Mesodermal cell (in vitro differentiated cells): ENCODE results near the gene PALM3.
"Not testable (repeated sequence)": the region's sequence is repeated elsewhere in the genome, so short reads cannot be mapped to it uniquely, and the experiment has no call there.

Source experiments
- H3K27ac ChIP-seq: 2 replicates; pipeline ENCODE4 v1.7.0; 2013; ENCODE audit warnings: mild to moderate bottlenecking, low read depth, low read length, moderate library complexity; ENCODE audit not compliant: severe bottlenecking
- H3K36me3 ChIP-seq: 2 replicates; pipeline ENCODE4 v1.7.1; 2013; ENCODE audit warnings: mild to moderate bottlenecking, low read length, moderate library complexity; ENCODE audit not compliant: control insufficient read depth, insufficient read depth
- H3K4me1 ChIP-seq: one replicate; pipeline ENCODE4 v1.7.1; 2013; ENCODE audit warnings: mild to moderate bottlenecking, low read length; ENCODE audit not compliant: insufficient read depth, control insufficient read depth, poor library complexity, severe bottlenecking
- H3K4me3 ChIP-seq: 2 replicates; pipeline ENCODE4 v1.7.0; 2013; ENCODE audit warnings: low read length, control low read depth, mild to moderate bottlenecking; ENCODE audit not compliant: insufficient read depth, poor library complexity, severe bottlenecking; ENCODE audit errors: extremely low read depth
- H3K9me3 ChIP-seq: 2 replicates; pipeline ENCODE4 v1.7.1; 2013; ENCODE audit warnings: mild to moderate bottlenecking, low read length, moderate library complexity; ENCODE audit not compliant: control insufficient read depth
- WGBS, 2 experiments: methylation state at CpG; one replicate each; pipeline ENCODE4 v1.1.5; 2013; ENCODE audit warnings: missing lambda C conversion rate in 2 of 2; ENCODE audit not compliant: insufficient coverage in 2 of 2; 5-methylcytosine and 5-hydroxymethylcytosine counted together

PALM3 gene

GRCh38 chr19:14030997-14031718 lies 30.7 kb downstream of the PALM3 start:
- H3K36me3 ChIP-seq = no peaks in the 10 kb centered on the region
- peak overlapping the region; percentile 69 for H3K4me3 ChIP-seq
- WGBS, 2 experiments = 36 to 42% methylated on average over 9 to 13 of the region's 20 CpGs
- H3K27ac ChIP-seq = no peak overlapping the region
- no peaks in the 10 kb centered on the region for H3K9me3 ChIP-seq
- H3K4me1 ChIP-seq = no peaks in the 10 kb centered on the region

- H3K27ac ChIP-seq = no peak overlapping the region
Observed at GRCh38 chr19:14028901-14029300, 33.0 kb downstream of the PALM3 start.

GRCh38 chr19:14027856-14028450 lies 33.9 kb downstream of the PALM3 start, which contains the start of gene RLN3:
Gene RLN3, plus strand, starts transcription at chr19:14028148. Its CDS starts 57 bp downstream, at chr19:14028205.
- no peaks in the 10 kb centered on the region for H3K9me3 ChIP-seq
- 87 to 89% methylated on average over 19 to 24 of the region's 24 CpGs for WGBS, 2 experiments
- H3K36me3 ChIP-seq = no peaks in the 10 kb centered on the region
- H3K27ac ChIP-seq = no peak within 1 kb of the TSS
- H3K4me1 ChIP-seq = no peaks in the 10 kb centered on the region
- H3K4me3 ChIP-seq = no peak within 1 kb of the TSS

More at GRCh38 chr19:14028901-14029300, 33.0 kb downstream of the PALM3 start:
- no peak overlapping the region for H3K4me3 ChIP-seq
- H3K4me1 ChIP-seq = no peaks in the 10 kb centered on the region
- H3K9me3 ChIP-seq = no peaks in the 10 kb centered on the region
- no peaks in the 10 kb centered on the region for H3K36me3 ChIP-seq
- WGBS, 2 experiments = 90 to 96% methylated on average over 4 of the region's 4 CpGs

- not testable (repeated sequence) for H3K4me1 ChIP-seq, H3K36me3 ChIP-seq, H3K4me3 ChIP-seq, H3K27ac ChIP-seq, H3K9me3 ChIP-seq
- WGBS, 2 experiments = 92 to 100% methylated on average over 2 to 3 of the region's 5 CpGs
Observed at GRCh38 chr19:14026652-14027192, 35.2 kb downstream of the PALM3 start.

- no peaks in the 10 kb centered on the region for H3K4me1 ChIP-seq
- no peak overlapping the region for H3K4me3 ChIP-seq
- 62 to 63% methylated on average over 7 to 8 of the region's 9 CpGs for WGBS, 2 experiments
- no peaks in the 10 kb centered on the region for H3K9me3 ChIP-seq
- H3K27ac ChIP-seq = no peak overlapping the region
- H3K36me3 ChIP-seq = no peaks in the 10 kb centered on the region
Observed at GRCh38 chr19:14023404-14024235, 38.3 kb downstream of the PALM3 start.

GRCh38 chr19:14022469-14022868 lies 39.4 kb downstream of the PALM3 start:
- no peak overlapping the region for H3K27ac ChIP-seq
- WGBS, 2 experiments = 86 to 97% methylated on average over 3 to 4 of the region's 4 CpGs
- H3K9me3 ChIP-seq = no peaks in the 10 kb centered on the region
- no peaks in the 10 kb centered on the region for H3K4me1 ChIP-seq
- no peak overlapping the region for H3K4me3 ChIP-seq
- H3K36me3 ChIP-seq = no peaks in the 10 kb centered on the region

- WGBS, 2 experiments = 84 to 88% methylated on average over 5 of the region's 5 CpGs
Observed at GRCh38 chr19:14021474-14021873, 40.4 kb downstream of the PALM3 start.

GRCh38 chr19:14019739-14020138 lies 42.1 kb downstream of the PALM3 start:
- not testable (repeated sequence) for H3K27ac ChIP-seq, H3K4me3 ChIP-seq, H3K36me3 ChIP-seq, H3K9me3 ChIP-seq, H3K4me1 ChIP-seq
- 93% methylated on average over 3 of the region's 3 CpGs; no CpG with 5 or more reads in 1 of the 2 experiments for WGBS, 2 experiments

More at GRCh38 chr19:14021474-14021873, 40.4 kb downstream of the PALM3 start:
- H3K36me3 ChIP-seq = no peaks in the 10 kb centered on the region
- no peak overlapping the region for H3K4me3 ChIP-seq
- no peak overlapping the region for H3K27ac ChIP-seq
- H3K9me3 ChIP-seq = no peaks in the 10 kb centered on the region
- H3K4me1 ChIP-seq = no peaks in the 10 kb centered on the region

GRCh38 chr19:14019100-14019499 lies 42.8 kb downstream of the PALM3 start:
- Histone ChIP-seq H3K36me3 (no peaks in the 10 kb centered on the region), H3K27ac (no peak overlapping the region), H3K9me3 (no peaks in the 10 kb centered on the region), H3K4me1 (no peaks in the 10 kb centered on the region), H3K4me3 (no peak overlapping the region)
- WGBS, 2 experiments = 90 to 100% methylated on average over 2 of the region's 6 CpGs

GRCh38 chr19:14015524-14016035 lies 46.3 kb downstream of the PALM3 start:
- WGBS, 2 experiments = 84 to 100% methylated on average over 5 of the region's 8 CpGs
- Histone ChIP-seq H3K4me3 (no peak overlapping the region), H3K9me3 (peaks cover 4% of the 10 kb centered on the region), H3K27ac (no peak overlapping the region), H3K36me3 (no peaks in the 10 kb centered on the region), H3K4me1 (no peaks in the 10 kb centered on the region)
